HL-60 (cell line): ENCODE results near the gene PIK3CA.
"Not testable (repeated sequence)": the region's sequence is repeated elsewhere in the genome, so short reads cannot be mapped to it uniquely, and the experiment has no call there.

Experiments
- DNase-seq, 2 experiments: peaks; one replicate each; pipeline ENCODE4 v3.0.0-alpha.2; 2010 to 2020; ENCODE audit warnings: low read depth in 1 of 2, low spot score in 1 of 2
- H3K27ac ChIP-seq: fragments of 250-450 bp; sonication (Bioruptor Pico); replicated peaks from 2 replicates; pipeline ENCODE4 v1.5.1; 2020; ENCODE audit warnings: mild to moderate bottlenecking, moderate library complexity
- H3K27me3 ChIP-seq: fragments of 250-450 bp; sonication (Bioruptor Pico); 2 replicates; pipeline ENCODE4 v1.5.1; 2021; ENCODE audit warnings: mild to moderate bottlenecking, moderate library complexity; ENCODE audit not compliant: insufficient read depth, poor library complexity, severe bottlenecking
- H3K4me3 ChIP-seq: replicated peaks from 2 replicates; pipeline ENCODE4 v1.5.1; 2011; ENCODE audit warnings: mild to moderate bottlenecking, control low read depth, low read length; ENCODE audit not compliant: insufficient read depth
- GABPA ChIP-seq: IDR thresholded peaks from 2 replicates; pipeline ENCODE4 v1.6.1; 2012; ENCODE audit warnings: low read depth
- POLR2AphosphoS5 ChIP-seq: IDR thresholded peaks from 2 replicates; pipeline ENCODE4 v1.6.1; 2012; ENCODE audit warnings: low read depth
- REST ChIP-seq: IDR thresholded peaks from 2 replicates; pipeline ENCODE4 v1.6.1; 2012; ENCODE audit warnings: low read depth; ENCODE audit not compliant: insufficient replicate concordance
- SPI1 ChIP-seq: IDR thresholded peaks from 2 replicates; pipeline ENCODE4 v1.6.1; 2012; ENCODE audit warnings: low read depth, mild to moderate bottlenecking, borderline replicate concordance
- TF ChIP-seq, protein P1 (sequence below): IDR thresholded peaks from one replicate; pipeline ENCODE4 v1.5.1; 2011; ENCODE audit warnings: low read length, control low read depth, inconsistent platforms; ENCODE audit not compliant: insufficient read depth

Gene PIK3CA

DNA sequence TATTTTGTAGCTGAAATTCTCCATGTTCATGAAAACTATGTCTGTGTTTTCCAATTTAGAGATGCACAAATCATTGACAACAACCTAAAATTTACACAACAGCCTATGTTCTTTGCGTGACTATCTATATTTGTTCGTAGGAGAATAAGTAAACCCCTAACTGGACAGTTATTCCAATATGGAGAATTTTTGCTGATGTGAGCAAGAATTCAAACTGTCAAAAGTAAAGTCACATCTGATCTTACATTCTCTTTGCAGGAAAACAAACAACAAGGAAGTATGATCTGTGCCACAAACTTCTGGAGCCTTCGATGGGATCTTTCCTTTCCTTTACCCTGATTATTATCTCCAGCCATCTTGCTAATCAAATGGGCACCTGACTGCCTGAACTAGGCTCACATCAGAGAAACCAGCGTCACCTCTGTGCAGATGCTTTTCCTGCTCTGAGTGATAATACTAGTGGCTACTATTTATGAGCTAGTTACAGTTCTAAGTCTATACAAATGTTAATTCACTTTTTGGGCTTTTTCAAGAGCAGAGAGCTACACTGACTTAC, 121.1 kb downstream of the PIK3CA start:
- TF ChIP-seq GABPA (no peak), REST (no peak), POLR2AphosphoS5 (no peak), SPI1 (no peak)
- TF ChIP-seq, protein P1, sequence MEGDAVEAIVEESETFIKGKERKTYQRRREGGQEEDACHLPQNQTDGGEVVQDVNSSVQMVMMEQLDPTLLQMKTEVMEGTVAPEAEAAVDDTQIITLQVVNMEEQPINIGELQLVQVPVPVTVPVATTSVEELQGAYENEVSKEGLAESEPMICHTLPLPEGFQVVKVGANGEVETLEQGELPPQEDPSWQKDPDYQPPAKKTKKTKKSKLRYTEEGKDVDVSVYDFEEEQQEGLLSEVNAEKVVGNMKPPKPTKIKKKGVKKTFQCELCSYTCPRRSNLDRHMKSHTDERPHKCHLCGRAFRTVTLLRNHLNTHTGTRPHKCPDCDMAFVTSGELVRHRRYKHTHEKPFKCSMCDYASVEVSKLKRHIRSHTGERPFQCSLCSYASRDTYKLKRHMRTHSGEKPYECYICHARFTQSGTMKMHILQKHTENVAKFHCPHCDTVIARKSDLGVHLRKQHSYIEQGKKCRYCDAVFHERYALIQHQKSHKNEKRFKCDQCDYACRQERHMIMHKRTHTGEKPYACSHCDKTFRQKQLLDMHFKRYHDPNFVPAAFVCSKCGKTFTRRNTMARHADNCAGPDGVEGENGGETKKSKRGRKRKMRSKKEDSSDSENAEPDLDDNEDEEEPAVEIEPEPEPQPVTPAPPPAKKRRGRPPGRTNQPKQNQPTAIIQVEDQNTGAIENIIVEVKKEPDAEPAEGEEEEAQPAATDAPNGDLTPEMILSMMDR, result no peak
- Histone ChIP-seq H3K27ac (no peak overlapping the region), H3K27me3 (no peaks in the 10 kb centered on the region), H3K4me3 (no peak overlapping the region)
- DNase-seq, result no peak

DNA sequence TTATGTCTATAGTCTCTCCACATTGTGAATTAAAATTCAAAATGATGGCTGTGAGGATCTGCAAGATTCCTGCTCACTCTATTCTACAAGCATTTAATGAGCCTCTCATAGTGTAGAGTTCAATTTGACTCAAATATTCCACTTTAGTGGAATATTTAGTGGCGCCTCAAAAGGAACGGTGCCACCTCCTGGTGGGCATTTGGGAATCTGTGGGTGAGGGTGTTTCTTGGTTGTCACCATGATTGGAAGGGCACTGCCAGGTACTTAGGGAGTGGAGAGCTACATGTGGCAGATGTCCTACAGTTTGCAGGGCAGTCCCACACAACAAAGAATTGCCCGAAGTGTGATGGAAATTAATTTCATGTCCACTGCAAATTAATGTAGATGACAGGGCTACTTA, 124.2 kb downstream of the PIK3CA start:
- no peak for DNase-seq
- H3K27ac ChIP-seq, result no peak overlapping the region
- H3K27me3 ChIP-seq, result no peaks in the 10 kb centered on the region
- no peak overlapping the region for H3K4me3 ChIP-seq
- TF ChIP-seq, protein P1, result no peak
- TF ChIP-seq SPI1 (no peak), POLR2AphosphoS5 (no peak), REST (no peak), GABPA (no peak)

DNA sequence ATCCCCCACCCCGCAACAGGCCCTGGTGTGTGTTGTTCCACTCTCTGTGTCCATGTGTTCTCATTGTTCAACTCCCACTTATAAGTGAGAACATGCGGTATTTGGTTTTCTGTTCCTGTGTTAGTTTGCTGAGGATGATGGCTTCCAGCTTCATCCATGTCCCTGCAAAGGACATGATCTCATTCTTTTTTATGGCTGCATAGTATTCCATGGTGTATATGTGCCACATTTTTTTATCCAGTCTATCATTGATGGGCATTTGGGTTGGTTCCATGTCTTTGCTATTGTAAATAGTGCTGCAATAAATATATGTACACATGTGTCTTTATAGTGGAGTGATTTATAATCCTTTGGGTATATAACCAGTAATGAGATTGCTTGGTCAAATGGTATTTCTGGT, 126.3 kb downstream of the PIK3CA start:
- DNase-seq, H3K4me3 ChIP-seq, H3K27ac ChIP-seq: not testable (repeated sequence)

DNA sequence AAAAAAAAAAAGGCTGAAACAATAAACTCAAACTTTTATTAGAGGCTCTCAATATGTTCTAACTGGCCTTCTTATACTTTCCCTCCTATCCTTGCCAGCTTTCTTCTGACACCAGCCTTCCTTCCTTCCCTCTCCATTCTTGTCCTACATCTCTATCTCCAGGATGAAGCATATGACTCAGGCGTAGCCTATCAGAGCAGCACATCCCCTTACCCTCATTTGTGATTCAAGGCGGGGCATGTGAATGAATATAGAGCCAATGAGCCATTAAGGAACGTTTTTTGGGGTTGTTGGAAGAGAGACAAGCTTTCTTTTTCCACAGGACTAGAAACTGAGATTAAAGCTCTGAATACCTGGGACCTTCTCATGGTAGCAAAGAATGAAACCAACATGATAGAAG, 127.8 kb downstream of the PIK3CA start:
- Histone ChIP-seq H3K27me3 (no peaks in the 10 kb centered on the region), H3K4me3 (no peak overlapping the region), H3K27ac (no peak overlapping the region)
- no peak for TF ChIP-seq POLR2AphosphoS5
- TF ChIP-seq GABPA, result no peak
- TF ChIP-seq, protein P1, result no peak
- TF ChIP-seq REST, result no peak
- TF ChIP-seq SPI1, result no peak
- no peak for DNase-seq

More for the DNA sequence above, 126.3 kb downstream of the PIK3CA start:
- not testable (repeated sequence) for H3K27me3 ChIP-seq
